Heart right ventricle (tissue), 16 donors: ENCODE measurements around the gene CHD2. TPM values are rescaled to one million over a fixed set of nuclear protein-coding genes. Genes with fewer than 3 reads are reported as not detected.
A peak's percentile ranks its signal among the peaks of the same experiment; 100 is the strongest.

Experiments used
- ATAC-seq, 8 donors: fragments of 200-7000 bp; cut with Tn5 transposase; one replicate each; pipeline ENCODE4 v1.9.1; 2020; ENCODE audit warnings: mild to moderate bottlenecking in 8 of 8, moderate library complexity in 8 of 8, moderate number of reproducible peaks in 1 of 8
- DNase-seq, 2 donors: peaks; one replicate each; pipeline ENCODE4 v3.0.0-alpha.2; 2020
- H3K27ac ChIP-seq, 10 donors: fragments of 200-600 bp; sonication (generic) in 2 of 10; one replicate each; pipeline versions ENCODE4 v1.5.0 to v1.8.0; 2020 to 2022; ENCODE audit warnings: mild to moderate bottlenecking in 3 of 10
- H3K27me3 ChIP-seq, 7 donors: fragments of 200-600 bp; one replicate each; pipeline ENCODE4 v1.8.0; 2021 to 2022; ENCODE audit warnings: mild to moderate bottlenecking in 2 of 7
- H3K36me3 ChIP-seq, 9 donors: fragments of 200-600 bp; sonication (generic) in 1 of 9; one replicate each; pipeline versions ENCODE4 v1.5.0 to v1.8.0; 2020 to 2022; ENCODE audit warnings: mild to moderate bottlenecking in 2 of 9
- H3K4me1 ChIP-seq, 9 donors: fragments of 200-600 bp; sonication (generic) in 1 of 9; one replicate each; pipeline versions ENCODE4 v1.5.0 to v1.8.0; 2020 to 2022; ENCODE audit warnings: mild to moderate bottlenecking in 4 of 9
- H3K4me3 ChIP-seq, 10 donors: fragments of 200-600 bp; sonication (generic) in 2 of 10; one replicate each; pipeline versions ENCODE4 v1.5.0 to v1.8.0; 2020 to 2022; ENCODE audit warnings: mild to moderate bottlenecking in 7 of 10, moderate library complexity in 2 of 10
- H3K9me3 ChIP-seq, 11 donors: fragments of 200-600 bp in 10 of 11; sonication (generic) in 2 of 11; one replicate each; pipeline versions ENCODE4 v1.5.0 to v1.8.0; 2013 to 2022; ENCODE audit warnings: mild to moderate bottlenecking in 2 of 11, control low read depth in 1 of 11, moderate library complexity in 1 of 11
- CTCF ChIP-seq, 9 donors: fragments of 200-600 bp; sonication (generic) in 2 of 9; IDR thresholded peaks; one replicate each; pipeline versions ENCODE4 v1.5.0 to v1.8.0; 2021 to 2022; ENCODE audit warnings: antibody characterized with exemption in 9 of 9, mild to moderate bottlenecking in 5 of 9, moderate library complexity in 1 of 9
- WGBS, 2 donors: extraction: QIAGEN DNeasy Blood & Tissue Kit; methylation state at CpG; one replicate each; pipeline ENCODE4 v1.1.7; 2013; ENCODE audit warnings: inconsistent platforms in 1 of 2; 5-methylcytosine and 5-hydroxymethylcytosine counted together
- intact Hi-C, 10 donors: fragments of 100-400 bp; cut with DNase I; formaldehyde crosslinking; loops; one replicate each; pipeline versions ENCODE4 v1.11.1 to v1.14.2; 2022
- polyA plus RNA-seq, 2 donors: library from polyadenylated mRNA; stranded (reverse); fragments of 200-250 nt; gene quantifications; one replicate each; pipeline ENCODE4 v1.2.3, GENCODE V29; 2013
- total RNA-seq, 10 donors: library from RNA; stranded (reverse); fragmentation: NEBNext Ultra II Directional in 3 of 10; extraction: Animal tissue kit (Norgen Biotek cat#: 25700) in 3 of 10; gene quantifications; one replicate each; pipeline versions ENCODE4 v1.2.1 to v1.2.4, GENCODE V29; 2021 to 2023
- donor health status: Arrhythmogenic right ventricular cardiomyopathy.
- donor health status: ischemic (EF 13 %, LVEDD 7.1; RV severe dilation, severe dysfunction).
- donor health status: healthy with polysubstance abuse.
- donor health status: DM: no; HTN: yes; CAD: no.
- donor health status: DM: no; HTN: no; CAD: no.
- donor health status: ischemic (EF 25% LVEDD 6.9; RV normal size, moderate dysfunction).
- donor health status: ischemic (EF 25% LVEDD 5.7; RV mildly dilated, moderate dysfunction).
- donor health status: healthy.
- donor health status: DM: yes; HTN: yes; CAD: no.
- donor health status: Ischemic cardiomyopathy.
- donor health status: ischemic (EF 35%, LVEDD 5.7; RV mildly dilated, moderate dysfunction).
- donor health status: nonischemic (EF 11% LVEDD 7.7; RV severe dilation, severe dysfunction).
- donor health status: DM: yes; HTN: yes; CAD: no.
- donor health status: PGD.
- donor health status: ischemic (EF 29% LVEDD 5.4; RV normal size, mild dysfunction).
- donor health status: nonischemic (EF 23%, LVEDD 6.1; RV moderate dilation, normal function).

CHD2 gene
- total and polyA plus RNA-seq, 12 donors: 12.2 to 74.0 (median 54.6) TPM

GRCh38 chr15:92881211-92881754 lies 18.8 kb upstream of the CHD2 start:
- intact Hi-C loops: loop anchor here in 6 of 10 donors (2.0 to 10.0 kb wide), 5 partner anchors 36 to 70 kb away; no protein-coding TSS in a partner anchor
- no peak for TF ChIP-seq CTCF (IDR thresholded peaks at IDR 0.05)

GRCh38 chr15:92881802-92882696 lies 18.1 kb upstream of the CHD2 start:
- Histone ChIP-seq H3K27ac (peak overlapping the region; percentile 53 to 100 (median 98)), H3K4me3 (peak overlapping the region in 9 of 10 donors; percentile 30 to 95 (median 88)), H3K36me3 (peaks cover 0 to 18% (median 3%) of the 10 kb centered on the region in 9 donors), H3K4me1 (peaks cover 8 to 54% (median 42%) of the 10 kb centered on the region in 9 donors), H3K9me3 (no peaks in the 10 kb centered on the region), H3K27me3 (no peaks in the 10 kb centered on the region)
- intact Hi-C loops: loop anchor here in 9 of 10 donors (1.0 to 10.0 kb wide), 13 partner anchors 19 to 73 kb away; partner anchors contain the start of gene CHD2 (in 1 of the 9)
- no peak for TF ChIP-seq CTCF (IDR thresholded peaks at IDR 0.05)
- WGBS, 2 donors: 5 to 6% methylated on average over 39 to 41 of the region's 41 CpGs
- ATAC-seq: peak; percentile 95 to 98 (median 96)
- DNase-seq: peak; percentile 98 to 99

More at GRCh38 chr15:92881211-92881754, 18.8 kb upstream of the CHD2 start:
- H3K36me3 ChIP-seq: peaks cover 0 to 10% (median 0%) of the 10 kb centered on the region in 9 donors
- H3K27ac ChIP-seq: peak overlapping the region; percentile 53 to 100 (median 92)
- H3K4me3 ChIP-seq: peak overlapping the region in 8 of 10 donors; percentile 30 to 57 (median 52)
- WGBS, 2 donors: 15 to 44% methylated on average over 7 of the region's 7 CpGs
- DNase-seq (no peak), ATAC-seq (no peak)
- H3K4me1 ChIP-seq: peaks cover 8 to 47% (median 37%) of the 10 kb centered on the region in 9 donors
- no peaks in the 10 kb centered on the region for H3K27me3 ChIP-seq
- no peaks in the 10 kb centered on the region for H3K9me3 ChIP-seq

- DNase-seq (no peak), ATAC-seq (peak in 5 of 8 donors; percentile 85 to 94 (median 93))
- H3K27me3 ChIP-seq: no peaks in the 10 kb centered on the region
- no peaks in the 10 kb centered on the region for H3K9me3 ChIP-seq
- intact Hi-C loops: loop anchor here in 9 of 10 donors (1.0 to 10.0 kb wide), 11 partner anchors 18 to 74 kb away; partner anchors contain the start of gene CHD2 (in 1 of the 9)
- peak overlapping the region; percentile 66 to 95 (median 88) for H3K4me3 ChIP-seq
- H3K36me3 ChIP-seq: peaks cover 0 to 25% (median 8%) of the 10 kb centered on the region in 9 donors
- 0% methylated on average over 65 to 67 of the region's 67 CpGs for WGBS, 2 donors
- peaks cover 8 to 59% (median 46%) of the 10 kb centered on the region in 9 donors for H3K4me1 ChIP-seq
- H3K27ac ChIP-seq: peak overlapping the region; percentile 96 to 100 (median 100)
- no peak for TF ChIP-seq CTCF (IDR thresholded peaks at IDR 0.05)
These were observed 17.4 kb upstream of the CHD2 start for GRCh38 chr15:92882697-92883162.
